Measurements from ENCODE around the gene PABPC1L. TPM values are rescaled to one million over a fixed set of nuclear protein-coding genes. Genes with fewer than 3 reads are reported as not detected.

PABPC1L gene
- total RNA-seq, 6 experiments from 2014 or later: 14.4 to 22.4 (median 16.6) TPM

GRCh38 chr20:44969300-44969894 is 59.5 kb downstream of the PABPC1L start:
- H3K4me1 Mint-ChIP-seq (ENCODE audit: low read depth): peaks cover 68% of the 10 kb centered on the region
- no peak for DNase-seq
- peaks cover 3% of the 10 kb centered on the region for H3K27me3 Mint-ChIP-seq (ENCODE audit: insufficient read depth)
- H3K9me3 Mint-ChIP-seq: no peaks in the 10 kb centered on the region
- peak overlapping the region; percentile 4 for H3K4me3 Mint-ChIP-seq
- peaks cover 14% of the 10 kb centered on the region for H3K36me3 Mint-ChIP-seq (ENCODE audit: low read depth)
- no peak overlapping the region for H3K27ac Mint-ChIP-seq
- TF ChIP-seq CTCF (IDR thresholded peaks at IDR 0.05): no peak

- Mint-ChIP-seq H3K27me3 (ENCODE audit: insufficient read depth) (peaks cover 3% of the 10 kb centered on the region), H3K36me3 (ENCODE audit: low read depth) (peaks cover 23% of the 10 kb centered on the region), H3K27ac (peak overlapping the region; percentile 26; the same call in 1 of the 2 replicates), H3K4me3 (peak overlapping the region; percentile 27; the same call in 1 of the 2 replicates), H3K4me1 (ENCODE audit: low read depth) (peaks cover 68% of the 10 kb centered on the region), H3K9me3 (no peaks in the 10 kb centered on the region)
- no peak for DNase-seq
- TF ChIP-seq CTCF (IDR thresholded peaks at IDR 0.05): no peak
These were observed 60.4 kb downstream of the PABPC1L start for GRCh38 chr20:44970243-44970757.

- Mint-ChIP-seq H3K36me3 (ENCODE audit: low read depth) (peaks cover 43% of the 10 kb centered on the region), H3K4me1 (ENCODE audit: low read depth) (peaks cover 63% of the 10 kb centered on the region), H3K27me3 (ENCODE audit: insufficient read depth) (no peaks in the 10 kb centered on the region), H3K4me3 (peak overlapping the region; percentile 66), H3K9me3 (no peaks in the 10 kb centered on the region), H3K27ac (peak overlapping the region; percentile 77)
- DNase-seq: peak; percentile 86
- TF ChIP-seq CTCF (IDR thresholded peaks at IDR 0.05): no peak
These were observed 63.2 kb downstream of the PABPC1L start for GRCh38 chr20:44973053-44973452.

- TF ChIP-seq CTCF (IDR thresholded peaks at IDR 0.05): no peak
- peaks cover 56% of the 10 kb centered on the region for H3K36me3 Mint-ChIP-seq (ENCODE audit: low read depth)
- H3K4me3 Mint-ChIP-seq: no peak overlapping the region
- H3K27me3 Mint-ChIP-seq (ENCODE audit: insufficient read depth): no peaks in the 10 kb centered on the region
- no peak overlapping the region for H3K27ac Mint-ChIP-seq
- H3K4me1 Mint-ChIP-seq (ENCODE audit: low read depth): peaks cover 45% of the 10 kb centered on the region
- no peaks in the 10 kb centered on the region for H3K9me3 Mint-ChIP-seq
- DNase-seq: no peak
These were observed 66.8 kb downstream of the PABPC1L start for GRCh38 chr20:44976698-44977097.

GRCh38 chr20:44979090-44979621 is 69.3 kb downstream of the PABPC1L start:
- H3K4me1 Mint-ChIP-seq (ENCODE audit: low read depth): peaks cover 30% of the 10 kb centered on the region
- no peak for TF ChIP-seq CTCF (IDR thresholded peaks at IDR 0.05)
- H3K4me3 Mint-ChIP-seq: no peak overlapping the region
- H3K27me3 Mint-ChIP-seq (ENCODE audit: insufficient read depth): no peaks in the 10 kb centered on the region; the same call in 1 of the 2 replicates
- H3K36me3 Mint-ChIP-seq (ENCODE audit: low read depth): peaks cover 59% of the 10 kb centered on the region
- no peak overlapping the region; the same call in 1 of the 2 replicates for H3K27ac Mint-ChIP-seq
- H3K9me3 Mint-ChIP-seq: no peaks in the 10 kb centered on the region
- DNase-seq: no peak

All from HFFc6 (cell line).